CD4-positive, alpha-beta T cell (primary cell): ENCODE measurements around the gene TUBB4B. TPM values are rescaled to one million over a fixed set of nuclear protein-coding genes. Genes with fewer than 3 reads are reported as not detected.

Source experiments
- ATAC-seq: fragments of 200-7000 bp; cut with Tn5 transposase; one replicate; pipeline ENCODE4 v1.10.0; 2022; ENCODE audit warnings: mild to moderate bottlenecking; ENCODE audit not compliant: poor library complexity
- CTCF ChIA-PET: fragments of 350-600 bp; sonication (Branson Sonifier 250); formaldehyde crosslinking; loops from one replicate; lab custom pipeline; 2021; ENCODE audit warnings: antibody characterized with exemption, inconsistent platforms; lab: Charles Lee
- POLR2A ChIA-PET: fragments of 350-600 bp; sonication (Branson Sonifier 250); formaldehyde crosslinking; loops from one replicate; lab custom pipeline; 2021; ENCODE audit warnings: antibody characterized with exemption, inconsistent platforms; lab: Charles Lee
- DNase-seq, 14 experiments: peaks; one replicate each; pipeline ENCODE4 v3.0.0-alpha.2; 2013 to 2020; ENCODE audit warnings: mixed read lengths in 2 of 14
- H3K27ac ChIP-seq, 2 donors: one replicate each; pipeline versions ENCODE4 v1.5.1 to v1.7.0; 2013; ENCODE audit warnings: low read length in 2 of 2, low read depth in 1 of 2, mild to moderate bottlenecking in 1 of 2
- H3K27me3 ChIP-seq, 2 experiments: 1 replicate in 1 of 2; 2 replicates in 1 of 2; pipeline versions ENCODE4 v1.6.1 to v1.7.0; 2013; ENCODE audit warnings: low read length in 2 of 2, control low read depth in 1 of 2, mild to moderate bottlenecking in 1 of 2, moderate library complexity in 1 of 2; ENCODE audit not compliant: insufficient read depth in 2 of 2, control insufficient read depth in 1 of 2
- H3K36me3 ChIP-seq: one replicate; pipeline ENCODE4 v1.6.1; 2013; ENCODE audit warnings: low read length, control low read depth; ENCODE audit not compliant: insufficient read depth
- H3K4me1 ChIP-seq: one replicate; pipeline ENCODE4 v1.6.1; 2013; ENCODE audit warnings: low read length, control low read depth; ENCODE audit not compliant: insufficient read depth
- H3K4me3 ChIP-seq: one replicate; pipeline ENCODE4 v1.5.1; 2013; ENCODE audit warnings: mild to moderate bottlenecking, low read length, moderate library complexity
- H3K9me3 ChIP-seq, 2 experiments: 1 replicate in 1 of 2; 2 replicates in 1 of 2; pipeline versions ENCODE4 v1.6.1 to v1.7.0; 2013; ENCODE audit warnings: low read length in 2 of 2, mild to moderate bottlenecking in 2 of 2, control low read depth in 1 of 2, moderate library complexity in 1 of 2; ENCODE audit not compliant: control insufficient read depth in 1 of 2, insufficient read depth in 1 of 2
- H3K27ac Mint-ChIP-seq: one replicate; pipeline ENCODE4 v1.8.0; 2020; ENCODE audit warnings: mixed read lengths
- H3K27me3 Mint-ChIP-seq: one replicate; pipeline ENCODE4 v1.8.0; 2021; ENCODE audit warnings: mixed read lengths
- H3K36me3 Mint-ChIP-seq: one replicate; pipeline ENCODE4 v1.8.0; 2021; ENCODE audit warnings: low read depth, mixed read lengths
- H3K4me1 Mint-ChIP-seq: one replicate; pipeline ENCODE4 v1.8.0; 2021; ENCODE audit warnings: low read depth, mixed read lengths
- H3K4me3 Mint-ChIP-seq: one replicate; pipeline ENCODE4 v1.8.0; 2020; ENCODE audit warnings: mild to moderate bottlenecking, mixed read lengths
- H3K9me3 Mint-ChIP-seq: one replicate; pipeline ENCODE4 v1.8.0; 2020; ENCODE audit warnings: mixed read lengths
- intact Hi-C, 2 experiments: fragments of 100-400 bp; cut with DNase I in 1 of 2; cut with micrococcal nuclease in 1 of 2; formaldehyde crosslinking; loops; one replicate each; pipeline versions ENCODE4 v1.15.1 to v1.9.0; 2023 to 2025; cut with DNase I, micrococcal nuclease
- total RNA-seq, 174 experiments: library from RNA in 2 of 174; stranded (reverse) in 2 of 174; gene quantifications; one replicate each; pipeline ENCODE4 v1.2.3 and lab custom pipeline; 2021 to 2026
- TF ChIP-seq, protein P1 (sequence below): fragments of 200-600 bp; IDR thresholded peaks from one replicate; pipeline ENCODE4 v1.8.0; 2022; ENCODE audit warnings: antibody characterized with exemption, mild to moderate bottlenecking

Gene TUBB4B
- total RNA-seq, 2 experiments from 2014 or later: 93.8 to 98.2 TPM

DNA sequence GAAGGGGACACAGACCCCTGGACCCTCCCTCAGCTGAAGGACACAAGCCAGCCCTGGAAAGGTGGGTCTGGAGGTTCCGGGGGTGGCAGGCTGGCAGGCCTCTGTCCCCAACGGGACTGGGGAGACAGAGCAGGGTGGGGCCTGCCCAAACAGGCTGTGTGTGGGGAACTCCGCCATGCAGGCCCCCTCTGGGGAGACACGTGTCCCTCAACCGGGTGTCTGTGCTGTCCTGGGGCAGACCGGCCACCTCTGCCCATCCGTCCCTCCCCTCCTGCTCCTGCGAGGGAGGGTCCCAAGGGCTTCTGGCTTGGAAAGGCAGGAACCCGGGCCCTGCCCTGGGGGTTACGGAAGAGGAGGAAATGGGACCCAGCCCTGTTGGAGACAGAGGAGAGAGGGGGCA lies 9.0 kb upstream of the TUBB4B start:
- peaks cover 5% of the 10 kb centered on the region for H3K4me1 Mint-ChIP-seq
- H3K9me3 Mint-ChIP-seq: no peaks in the 10 kb centered on the region
- ATAC-seq: no peak
- no peak for DNase-seq
- H3K27ac ChIP-seq: no peak overlapping the region
- H3K27me3 Mint-ChIP-seq: peaks cover 11% of the 10 kb centered on the region
- H3K27ac Mint-ChIP-seq: no peak overlapping the region
- TF ChIP-seq, protein P1, sequence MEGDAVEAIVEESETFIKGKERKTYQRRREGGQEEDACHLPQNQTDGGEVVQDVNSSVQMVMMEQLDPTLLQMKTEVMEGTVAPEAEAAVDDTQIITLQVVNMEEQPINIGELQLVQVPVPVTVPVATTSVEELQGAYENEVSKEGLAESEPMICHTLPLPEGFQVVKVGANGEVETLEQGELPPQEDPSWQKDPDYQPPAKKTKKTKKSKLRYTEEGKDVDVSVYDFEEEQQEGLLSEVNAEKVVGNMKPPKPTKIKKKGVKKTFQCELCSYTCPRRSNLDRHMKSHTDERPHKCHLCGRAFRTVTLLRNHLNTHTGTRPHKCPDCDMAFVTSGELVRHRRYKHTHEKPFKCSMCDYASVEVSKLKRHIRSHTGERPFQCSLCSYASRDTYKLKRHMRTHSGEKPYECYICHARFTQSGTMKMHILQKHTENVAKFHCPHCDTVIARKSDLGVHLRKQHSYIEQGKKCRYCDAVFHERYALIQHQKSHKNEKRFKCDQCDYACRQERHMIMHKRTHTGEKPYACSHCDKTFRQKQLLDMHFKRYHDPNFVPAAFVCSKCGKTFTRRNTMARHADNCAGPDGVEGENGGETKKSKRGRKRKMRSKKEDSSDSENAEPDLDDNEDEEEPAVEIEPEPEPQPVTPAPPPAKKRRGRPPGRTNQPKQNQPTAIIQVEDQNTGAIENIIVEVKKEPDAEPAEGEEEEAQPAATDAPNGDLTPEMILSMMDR: no peak
- peaks cover 21% of the 10 kb centered on the region for H3K4me1 ChIP-seq
- intact Hi-C loops: no loop called here
- no peaks in the 10 kb centered on the region for H3K36me3 ChIP-seq
- H3K27me3 ChIP-seq: peaks cover 3 to 16% of the 10 kb centered on the region in 2 experiments
- CTCF ChIA-PET: no interaction called here
- no peak overlapping the region for H3K4me3 Mint-ChIP-seq
- H3K36me3 Mint-ChIP-seq: no peaks in the 10 kb centered on the region
- H3K4me3 ChIP-seq: no peak overlapping the region
- peaks cover 0 to 10% of the 10 kb centered on the region in 2 experiments for H3K9me3 ChIP-seq
- POLR2A ChIA-PET: no interaction called here

DNA sequence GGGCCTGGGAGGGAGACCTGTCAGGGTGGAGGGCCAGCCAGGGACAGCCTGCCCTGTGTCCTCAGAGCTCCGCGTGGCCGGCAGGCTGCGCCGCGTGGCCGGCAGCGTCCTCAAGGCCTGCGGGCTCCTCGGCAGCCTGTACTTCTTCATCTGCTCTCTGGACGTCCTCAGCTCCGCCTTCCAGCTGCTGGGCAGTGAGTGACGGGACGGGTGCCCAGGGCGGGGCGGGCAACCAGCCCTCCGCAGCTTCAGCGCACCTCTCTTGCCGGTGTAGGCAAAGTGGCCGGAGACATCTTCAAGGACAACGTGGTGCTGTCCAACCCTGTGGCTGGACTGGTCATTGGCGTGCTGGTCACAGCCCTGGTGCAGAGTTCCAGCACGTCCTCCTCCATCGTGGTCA lies 8.6 kb upstream of the TUBB4B start:
- ChIA-PET CTCF (no interaction called here), POLR2A (no interaction called here)
- H3K27me3 Mint-ChIP-seq: peaks cover 9% of the 10 kb centered on the region
- no peaks in the 10 kb centered on the region for H3K36me3 Mint-ChIP-seq
- DNase-seq (no peak), ATAC-seq (no peak)
- intact Hi-C loops: no loop called here
- TF ChIP-seq, protein P1: no peak
- no peak overlapping the region for H3K4me3 Mint-ChIP-seq
- Histone ChIP-seq H3K27me3 (peaks cover 3 to 16% of the 10 kb centered on the region in 2 experiments), H3K4me3 (no peak overlapping the region), H3K9me3 (peaks cover 0 to 10% of the 10 kb centered on the region in 2 experiments), H3K36me3 (no peaks in the 10 kb centered on the region), H3K4me1 (peaks cover 21% of the 10 kb centered on the region), H3K27ac (no peak overlapping the region)
- H3K4me1 Mint-ChIP-seq: peaks cover 3% of the 10 kb centered on the region
- no peak overlapping the region for H3K27ac Mint-ChIP-seq
- no peaks in the 10 kb centered on the region for H3K9me3 Mint-ChIP-seq

DNA sequence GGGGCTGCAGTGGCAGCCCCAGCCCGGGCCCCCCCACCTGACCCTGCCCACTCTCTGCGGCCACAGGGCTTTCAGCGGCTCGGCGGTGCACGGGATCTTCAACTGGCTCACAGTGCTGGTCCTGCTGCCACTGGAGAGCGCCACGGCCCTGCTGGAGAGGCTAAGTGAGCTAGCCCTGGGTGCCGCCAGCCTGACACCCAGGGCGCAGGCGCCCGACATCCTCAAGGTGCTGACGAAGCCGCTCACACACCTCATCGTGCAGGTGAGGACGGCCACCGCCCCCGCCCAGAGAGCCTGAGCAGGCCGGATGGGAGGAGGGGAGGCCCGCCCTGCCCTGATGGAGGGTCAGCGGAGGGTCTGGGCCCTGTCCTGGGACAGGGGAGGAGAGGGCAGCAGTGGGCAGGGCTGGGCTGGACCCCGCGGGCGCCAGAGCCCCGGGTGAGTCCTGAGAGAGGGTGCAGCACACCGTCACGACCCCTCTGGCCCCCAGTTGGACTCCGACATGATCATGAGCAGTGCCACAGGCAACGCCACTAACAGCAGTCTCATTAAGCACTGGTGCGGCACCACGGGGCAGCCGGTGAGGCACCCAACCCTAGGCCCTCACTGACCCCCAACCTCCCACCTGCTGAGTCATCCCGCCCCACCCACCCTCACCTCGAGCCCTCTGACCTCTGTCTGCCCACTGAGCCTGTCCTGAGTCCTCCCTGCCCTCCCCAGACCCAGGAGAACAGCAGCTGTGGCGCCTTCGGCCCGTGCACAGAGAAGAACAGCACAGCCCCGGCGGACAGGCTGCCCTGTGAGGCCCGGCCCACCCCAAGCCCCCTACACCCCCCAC lies 7.7 kb upstream of the TUBB4B start:
- no peak overlapping the region for H3K4me3 ChIP-seq
- DNase-seq: no peak
- H3K4me1 ChIP-seq: peaks cover 26% of the 10 kb centered on the region
- peaks cover 3 to 13% of the 10 kb centered on the region in 2 experiments for H3K27me3 ChIP-seq
- ChIA-PET POLR2A (no interaction called here), CTCF (no interaction called here)
- no peaks in the 10 kb centered on the region for H3K36me3 ChIP-seq
- peaks cover 6% of the 10 kb centered on the region for H3K27me3 Mint-ChIP-seq
- TF ChIP-seq, protein P1: no peak
- H3K4me3 Mint-ChIP-seq: no peak overlapping the region
- intact Hi-C loops: no loop called here
- H3K4me1 Mint-ChIP-seq: no peaks in the 10 kb centered on the region
- no peak for ATAC-seq
- H3K36me3 Mint-ChIP-seq: no peaks in the 10 kb centered on the region
- no peak overlapping the region for H3K27ac ChIP-seq
- peaks cover 0 to 10% of the 10 kb centered on the region in 2 experiments for H3K9me3 ChIP-seq
- no peak overlapping the region for H3K27ac Mint-ChIP-seq
- H3K9me3 Mint-ChIP-seq: no peaks in the 10 kb centered on the region
